GM12878 (cell line): ENCODE measurements around the gene THADA. TPM values are rescaled to one million over a fixed set of nuclear protein-coding genes. Genes with fewer than 3 reads are reported as not detected.

Source experiments
- ATAC-seq: fragments of 200-7000 bp; cut with Tn5 transposase; 3 replicates; pipeline ENCODE4 v1.9.1; 2020; ENCODE audit warnings: mild to moderate bottlenecking, moderate library complexity
- BruUV-seq: library from RNA; stranded (reverse); fragments of 400-500 nt; replicated peaks from 2 replicates; lab custom pipeline; 2021; lab: Mats Ljungman, UMichigan
- CTCF ChIA-PET: fragments of 300-600 bp; sonication (Branson Sonifier 250); formaldehyde crosslinking; extraction: SDS; loops from one replicate; lab custom pipeline; 2021; ENCODE audit warnings: inconsistent platforms; lab: Yijun Ruan, JAX
- POLR2A ChIA-PET: fragments of 350-600 bp; formaldehyde crosslinking; extraction: SDS; loops from one replicate; lab custom pipeline; 2021; ENCODE audit warnings: inconsistent platforms; lab: Charles Lee
- RAD21 ChIA-PET: fragments of 300-600 bp; sonication (Branson Sonifier 250); formaldehyde crosslinking; loops from one replicate; lab custom pipeline; 2023; ENCODE audit warnings: antibody characterized with exemption; ENCODE audit not compliant: unreplicated experiment; lab: Charles Lee
- SMC1A ChIA-PET: fragments of 300-600 bp; sonication (Branson Sonifier 250); formaldehyde crosslinking; loops from one replicate; lab custom pipeline; 2023; ENCODE audit not compliant: unreplicated experiment, uncharacterized antibody; lab: Charles Lee
- DNase-seq: peaks from one replicate; pipeline ENCODE4 v3.0.0-alpha.2; 2011; ENCODE audit warnings: low read depth, low spot score
- FAIRE-seq: peaks from 3 replicates; lab custom pipeline; 2011; peaks lifted over from hg19 to GRCh38; lab: Jason Lieb, UNC
- H2AFZ ChIP-seq: 2 replicates; pipeline ENCODE4 v1.6.0; 2011; ENCODE audit warnings: low read depth, low read length, control low read depth; ENCODE audit not compliant: control insufficient read depth
- H3K27ac ChIP-seq: 2 replicates; pipeline ENCODE4 v1.5.1; 2011; ENCODE audit warnings: control low read depth; ENCODE audit not compliant: control insufficient read depth, insufficient read depth
- H3K27me3 ChIP-seq, 2 experiments: replicated peaks in 1 of 2; 2 replicates each; pipeline versions ENCODE4 v1.6.0 to v1.6.1; 2011; ENCODE audit warnings: low read length in 1 of 2; ENCODE audit not compliant: control insufficient read depth in 2 of 2, insufficient read depth in 2 of 2
- H3K36me3 ChIP-seq, 2 experiments: 2 replicates each; pipeline ENCODE4 v1.5.1; 2011; ENCODE audit warnings: low read length in 1 of 2; ENCODE audit not compliant: control insufficient read depth in 2 of 2, insufficient read depth in 2 of 2
- H3K4me1 ChIP-seq: 2 replicates; pipeline ENCODE4 v1.6.1; 2011; ENCODE audit warnings: mild to moderate bottlenecking, low read length, moderate library complexity, mixed read lengths; ENCODE audit not compliant: control insufficient read depth, insufficient read depth
- H3K4me2 ChIP-seq: 2 replicates; pipeline ENCODE4 v1.6.0; 2011; ENCODE audit warnings: control low read depth; ENCODE audit not compliant: control insufficient read depth, insufficient read depth
- H3K4me3 ChIP-seq: fragments of 200-600 bp; sonication (generic); 2 replicates; pipeline ENCODE4 v1.5.1; 2016
- H3K79me2 ChIP-seq: 2 replicates; pipeline ENCODE4 v1.6.0; 2011; ENCODE audit warnings: low read length; ENCODE audit not compliant: control insufficient read depth, insufficient read depth
- H3K9ac ChIP-seq: 2 replicates; pipeline ENCODE4 v1.8.0; 2011; ENCODE audit warnings: low read length, control low read depth, mixed read lengths; ENCODE audit not compliant: control insufficient read depth, insufficient read depth
- H3K9me3 ChIP-seq: replicated peaks from 3 replicates; pipeline ENCODE4 v1.5.1; 2011; ENCODE audit warnings: mild to moderate bottlenecking, low read length; ENCODE audit not compliant: control insufficient read depth, insufficient read depth
- H4K20me1 ChIP-seq: 2 replicates; pipeline ENCODE4 v1.6.0; 2011; ENCODE audit not compliant: control insufficient read depth, insufficient read depth
- CHD4 ChIP-seq: fragments of 200-600 bp; sonication (generic); IDR thresholded peaks from 2 replicates; pipeline ENCODE4 v1.6.1; 2016; ENCODE audit warnings: mild to moderate bottlenecking
- ELK1 ChIP-seq: IDR thresholded peaks from 2 replicates; pipeline ENCODE4 v1.6.1; 2012; ENCODE audit warnings: low read depth, low read length, improper control_type of control experiment
- HDAC6 ChIP-seq: fragments of 200-600 bp; sonication (generic); IDR thresholded peaks from one replicate; pipeline ENCODE4 v1.8.0; 2017; ENCODE audit warnings: antibody characterized with exemption; ENCODE audit not compliant: unreplicated experiment
- IKZF2 ChIP-seq, 2 experiments: fragments of 450-650 bp; IDR thresholded peaks; 2 replicates each; pipeline ENCODE4 v1.6.1; 2017; ENCODE audit warnings: mild to moderate bottlenecking in 2 of 2, moderate library complexity in 2 of 2
- MTA2 ChIP-seq: fragments of 450-650 bp; IDR thresholded peaks from 2 replicates; pipeline ENCODE4 v1.6.1; 2016; ENCODE audit warnings: low read depth, mild to moderate bottlenecking, moderate library complexity
- NFIC ChIP-seq: IDR thresholded peaks from 2 replicates; pipeline ENCODE4 v1.6.1; 2012; ENCODE audit warnings: low read depth, mild to moderate bottlenecking, inconsistent platforms, low read length, moderate library complexity
- PAX5 ChIP-seq: IDR thresholded peaks from 2 replicates; pipeline ENCODE4 v1.6.1; 2011; ENCODE audit warnings: low read depth, low read length, borderline replicate concordance
- RELB ChIP-seq: fragments of 450-650 bp; IDR thresholded peaks from 2 replicates; pipeline ENCODE4 v1.6.1; 2017; ENCODE audit warnings: low read depth, mild to moderate bottlenecking, moderate library complexity
- RFX5 ChIP-seq: IDR thresholded peaks from 2 replicates; pipeline ENCODE4 v1.6.1; 2011; ENCODE audit warnings: low read depth, low read length, improper control_type of control experiment
- RUNX3 ChIP-seq: IDR thresholded peaks from 2 replicates; pipeline ENCODE4 v1.6.1; 2012; ENCODE audit warnings: low read length, inconsistent platforms
- SIN3A ChIP-seq: IDR thresholded peaks from 2 replicates; pipeline ENCODE4 v1.6.1; 2012; ENCODE audit warnings: low read depth, low read length, improper control_type of control experiment
- SPI1 ChIP-seq: IDR thresholded peaks from 2 replicates; pipeline ENCODE4 v1.6.1; 2011; ENCODE audit warnings: low read depth, mild to moderate bottlenecking, low read length, moderate library complexity, borderline replicate concordance; ENCODE audit not compliant: insufficient read depth
- ZBTB4 ChIP-seq: fragments of 450-650 bp; formaldehyde crosslinking; IDR thresholded peaks from 2 replicates; pipeline ENCODE4 v1.4.0; 2022; ENCODE audit warnings: mild to moderate bottlenecking, moderate library complexity
- ZNF24 ChIP-seq: fragments of 450-650 bp; IDR thresholded peaks from 2 replicates; pipeline ENCODE4 v1.6.1; 2017; ENCODE audit warnings: antibody characterized with exemption, mild to moderate bottlenecking
- WGBS: methylation state at CpG from one replicate; pipeline ENCODE4 v1.1.6; 2016; ENCODE audit warnings: low lambda C conversion rate; ENCODE audit not compliant: insufficient replicate concordance, insufficient coverage; ENCODE audit errors: missing lambda C conversion rate; 5-methylcytosine and 5-hydroxymethylcytosine counted together
- in situ Hi-C: fragments of 300-500 bp; cut with MboI; formaldehyde crosslinking; loops from 9 replicates; pipeline ENCODE4 v1.14.3; 2018; ENCODE audit warnings: mixed read lengths
- intact Hi-C: fragments of 100-400 bp; cut with micrococcal nuclease; formaldehyde crosslinking; loops from one replicate; pipeline ENCODE4 v1.14.2; 2022; ENCODE audit not compliant: unreplicated experiment
- polyA plus RNA-seq, 11 experiments: library from polyadenylated mRNA; depleted of rRNA in 4 of 11; unstranded in 6 of 11; stranded (reverse) in 5 of 11; fragments of >200 nt; fragmentation: Nextera tagmentation in 4 of 11; fragmentation: Illumina TruSeq in 1 of 11; extraction: Ambion mirVana in 4 of 11; extraction: Trizol in 1 of 11; gene quantifications; 1 replicate in 1 of 11; 2 replicates in 10 of 11; pipeline versions ENCODE4 v1.2.1 to v1.2.3, GENCODE V29; 2011 to 2016; ENCODE audit warnings: inconsistent platforms in 2 of 11, missing spikeins in 2 of 11, low read depth in 1 of 11
- total RNA-seq, 4 experiments: library from RNA; depleted of rRNA in 3 of 4; stranded (reverse); fragments of >200 nt in 3 of 4; fragmentation: Illumina TruSeq in 1 of 4; extraction: Trizol in 1 of 4; gene quantifications; 2 replicates each; pipeline versions ENCODE4 v1.2.1 to v1.2.3, GENCODE V29; 2013 to 2021

Gene THADA
- total and polyA plus RNA-seq, 10 of the 15 experiments (the other 5 are each of a cell fraction or from before 2014, with no cell fraction given): 14.6 to 33.2 (median 23.2) TPM

GRCh38 chr2:43418680-43419079 lies 177.2 kb downstream of the THADA start:
- H3K27me3 ChIP-seq: no peaks in the 10 kb centered on the region
- peak; percentile 11 for ATAC-seq
- H2AFZ ChIP-seq: no peak overlapping the region
- H3K79me2 ChIP-seq: no peaks in the 10 kb centered on the region
- H4K20me1 ChIP-seq: no peaks in the 10 kb centered on the region
- peaks cover 39% of the 10 kb centered on the region for H3K4me1 ChIP-seq
- ChIA-PET SMC1A (interaction anchor here (0.9 to 2.5 kb wide), 6 partner anchors 8 to 31 kb away, joined by 3 to 17 read pairs (median 6); no protein-coding TSS in a partner anchor), RAD21 (interaction anchor here (1.2 to 1.3 kb wide), 2 partner anchors 8 to 17 kb away, joined by 3 to 4 read pairs; no protein-coding TSS in a partner anchor), CTCF (interaction anchor here (0.9 kb wide), 1 partner anchor 66 kb away, joined by 3 read pairs; no protein-coding TSS in a partner anchor), POLR2A (interaction anchor here (1.1 to 1.4 kb wide), 2 partner anchors 10 kb away, joined by 3 to 5 read pairs; no protein-coding TSS in a partner anchor)
- in situ Hi-C loops (no loop called here), intact Hi-C loops (no loop called here)
- peak; percentile 63 for TF ChIP-seq MTA2
- TF ChIP-seq HDAC6: no peak
- TF ChIP-seq IKZF2 (IDR thresholded peaks at IDR 0.05): peak; percentile 15 to 22; a peak in 1 of 4 replicates
- no peak for TF ChIP-seq PAX5
- 0 out of 2 replicates have a peak, but pooled peaks have one; percentile 24 for TF ChIP-seq NFIC
- TF ChIP-seq SPI1: peak; percentile 70; the same call in 1 of the 2 replicates
- TF ChIP-seq RUNX3: peak; percentile 34; the same call in 1 of the 2 replicates
- no peak for TF ChIP-seq SIN3A
- TF ChIP-seq ZNF24: no peak
- no peak for TF ChIP-seq ZBTB4 (CRISPR knock-in tag)
- TF ChIP-seq ELK1: no peak
- no peak for TF ChIP-seq CHD4
- peak; percentile 32; the same call in 1 of the 2 replicates for TF ChIP-seq RELB
- no peak for TF ChIP-seq RFX5
- BruUV-seq: no TSS peak
- no peak for FAIRE-seq
- WGBS: 54% methylated on average over 3 of the region's 3 CpGs
- peak overlapping the region; percentile 30; the same call in 1 of the 2 replicates for H3K4me2 ChIP-seq
- H3K36me3 ChIP-seq: no peaks in the 10 kb centered on the region
- no peak overlapping the region for H3K9ac ChIP-seq
- no peaks in the 10 kb centered on the region; the same call in 1 of the 3 replicates for H3K9me3 ChIP-seq
- DNase-seq: no peak
- H3K4me3 ChIP-seq: no peak overlapping the region
- H3K27ac ChIP-seq: peak overlapping the region; percentile 34
